ENCODE measurements around the gene CACNA1B. TPM values are rescaled to one million over a fixed set of nuclear protein-coding genes. Genes with fewer than 3 reads are reported as not detected.

CACNA1B gene
- total RNA-seq, 2 donors from 2014 or later = 0.02 to 0.07 TPM

GRCh38 chr9:138049085-138049778, 171.7 kb downstream of the CACNA1B start:
- Mint-ChIP-seq H3K36me3 (ENCODE audit: insufficient read depth in 2 of 2) (no peaks in the 10 kb centered on the region), H3K4me3 (no peak overlapping the region), H3K27ac (no peak overlapping the region), H3K4me1 (ENCODE audit: low read depth) (no peaks in the 10 kb centered on the region), H3K9me3 (no peaks in the 10 kb centered on the region), H3K27me3 (ENCODE audit: low read depth) (peaks cover 7% of the 10 kb centered on the region)
- DNase-seq = no peak
- ATAC-seq (replicated peaks in 1 of 2) = no peak

GRCh38 chr9:138049779-138050471, 172.3 kb downstream of the CACNA1B start:
- no peaks in the 10 kb centered on the region for H3K36me3 Mint-ChIP-seq (ENCODE audit: insufficient read depth in 2 of 2)
- no peak overlapping the region for H3K4me3 Mint-ChIP-seq
- DNase-seq (no peak), ATAC-seq (replicated peaks in 1 of 2) (no peak)
- H3K9me3 Mint-ChIP-seq = no peaks in the 10 kb centered on the region
- H3K27me3 Mint-ChIP-seq (ENCODE audit: low read depth) = peaks cover 7% of the 10 kb centered on the region
- H3K27ac Mint-ChIP-seq = no peak overlapping the region
- no peaks in the 10 kb centered on the region for H3K4me1 Mint-ChIP-seq (ENCODE audit: low read depth)

- DNase-seq = no peak
- no peaks in the 10 kb centered on the region for H3K36me3 Mint-ChIP-seq (ENCODE audit: insufficient read depth in 2 of 2)
- no peak for ATAC-seq (replicated peaks in 1 of 2)
- H3K9me3 Mint-ChIP-seq = no peaks in the 10 kb centered on the region
- H3K4me1 Mint-ChIP-seq (ENCODE audit: low read depth) = no peaks in the 10 kb centered on the region
- H3K4me3 Mint-ChIP-seq = no peak overlapping the region
- peaks cover 7% of the 10 kb centered on the region for H3K27me3 Mint-ChIP-seq (ENCODE audit: low read depth)
- H3K27ac Mint-ChIP-seq = no peak overlapping the region
Measured at GRCh38 chr9:138050472-138051330, 173.1 kb downstream of the CACNA1B start.

GRCh38 chr9:138051586-138052321, 174.2 kb downstream of the CACNA1B start:
- Mint-ChIP-seq H3K9me3 (no peaks in the 10 kb centered on the region), H3K27me3 (ENCODE audit: low read depth) (peaks cover 7% of the 10 kb centered on the region)

GRCh38 chr9:138052322-138052615, 174.7 kb downstream of the CACNA1B start:
- H3K9me3 Mint-ChIP-seq = no peaks in the 10 kb centered on the region
- ATAC-seq (replicated peaks in 1 of 2) (no peak), DNase-seq (no peak)
- H3K4me1 Mint-ChIP-seq (ENCODE audit: low read depth) = no peaks in the 10 kb centered on the region
- no peak overlapping the region for H3K4me3 Mint-ChIP-seq
- peaks cover 7% of the 10 kb centered on the region for H3K27me3 Mint-ChIP-seq (ENCODE audit: low read depth)
- H3K36me3 Mint-ChIP-seq (ENCODE audit: insufficient read depth in 2 of 2) = no peaks in the 10 kb centered on the region
- no peak overlapping the region for H3K27ac Mint-ChIP-seq

More at GRCh38 chr9:138051586-138052321, 174.2 kb downstream of the CACNA1B start:
- no peak for ATAC-seq (replicated peaks in 1 of 2)
- no peaks in the 10 kb centered on the region for H3K4me1 Mint-ChIP-seq (ENCODE audit: low read depth)
- no peak for DNase-seq
- no peaks in the 10 kb centered on the region for H3K36me3 Mint-ChIP-seq (ENCODE audit: insufficient read depth in 2 of 2)
- H3K4me3 Mint-ChIP-seq = no peak overlapping the region
- no peak overlapping the region for H3K27ac Mint-ChIP-seq

- DNase-seq (no peak), ATAC-seq (replicated peaks in 1 of 2) (no peak)
- no peaks in the 10 kb centered on the region for H3K4me1 Mint-ChIP-seq (ENCODE audit: low read depth)
- no peaks in the 10 kb centered on the region for H3K9me3 Mint-ChIP-seq
- H3K27me3 Mint-ChIP-seq (ENCODE audit: low read depth) = peaks cover 7% of the 10 kb centered on the region
- H3K27ac Mint-ChIP-seq = no peak overlapping the region
- no peaks in the 10 kb centered on the region for H3K36me3 Mint-ChIP-seq (ENCODE audit: insufficient read depth in 2 of 2)
- H3K4me3 Mint-ChIP-seq = no peak overlapping the region
Measured at GRCh38 chr9:138052635-138053320, 175.2 kb downstream of the CACNA1B start.

- no peaks in the 10 kb centered on the region for H3K4me1 Mint-ChIP-seq (ENCODE audit: low read depth)
- no peaks in the 10 kb centered on the region for H3K9me3 Mint-ChIP-seq
- no peaks in the 10 kb centered on the region for H3K36me3 Mint-ChIP-seq (ENCODE audit: insufficient read depth in 2 of 2)
- H3K4me3 Mint-ChIP-seq = no peak overlapping the region
- peaks cover 7% of the 10 kb centered on the region for H3K27me3 Mint-ChIP-seq (ENCODE audit: low read depth)
- H3K27ac Mint-ChIP-seq = no peak overlapping the region
- DNase-seq (no peak), ATAC-seq (replicated peaks in 1 of 2) (no peak)
Measured at GRCh38 chr9:138053321-138053868, 175.8 kb downstream of the CACNA1B start.

GRCh38 chr9:138053996-138054752, 176.6 kb downstream of the CACNA1B start:
- Mint-ChIP-seq H3K4me1 (ENCODE audit: low read depth) (no peaks in the 10 kb centered on the region), H3K27me3 (ENCODE audit: low read depth) (peaks cover 7% of the 10 kb centered on the region), H3K27ac (no peak overlapping the region), H3K36me3 (ENCODE audit: insufficient read depth in 2 of 2) (no peaks in the 10 kb centered on the region), H3K4me3 (no peak overlapping the region), H3K9me3 (no peaks in the 10 kb centered on the region)
- no peak for DNase-seq
- ATAC-seq (replicated peaks in 1 of 2) = no peak

- DNase-seq (no peak), ATAC-seq (replicated peaks in 1 of 2) (no peak)
- Mint-ChIP-seq H3K9me3 (no peaks in the 10 kb centered on the region), H3K36me3 (ENCODE audit: insufficient read depth in 2 of 2) (no peaks in the 10 kb centered on the region), H3K27me3 (ENCODE audit: low read depth) (no peaks in the 10 kb centered on the region), H3K4me3 (no peak overlapping the region), H3K4me1 (ENCODE audit: low read depth) (no peaks in the 10 kb centered on the region), H3K27ac (no peak overlapping the region)
Measured at GRCh38 chr9:138057726-138058125, 180.1 kb downstream of the CACNA1B start.

GRCh38 chr9:138058181-138058580, 180.6 kb downstream of the CACNA1B start:
- H3K4me3 Mint-ChIP-seq = no peak overlapping the region
- no peak overlapping the region for H3K27ac Mint-ChIP-seq

GRCh38 chr9:138059196-138059595, 181.6 kb downstream of the CACNA1B start:
- H3K4me1 Mint-ChIP-seq (ENCODE audit: low read depth) = no peaks in the 10 kb centered on the region
- ATAC-seq (replicated peaks in 1 of 2) (no peak), DNase-seq (no peak)
- H3K27me3 Mint-ChIP-seq (ENCODE audit: low read depth) = no peaks in the 10 kb centered on the region
- no peak overlapping the region for H3K4me3 Mint-ChIP-seq
- no peak overlapping the region for H3K27ac Mint-ChIP-seq
- no peaks in the 10 kb centered on the region for H3K9me3 Mint-ChIP-seq
- no peaks in the 10 kb centered on the region for H3K36me3 Mint-ChIP-seq (ENCODE audit: insufficient read depth in 2 of 2)

More at GRCh38 chr9:138058181-138058580, 180.6 kb downstream of the CACNA1B start:
- no peaks in the 10 kb centered on the region for H3K27me3 Mint-ChIP-seq (ENCODE audit: low read depth)
- H3K4me1 Mint-ChIP-seq (ENCODE audit: low read depth) = no peaks in the 10 kb centered on the region
- no peak for ATAC-seq (replicated peaks in 1 of 2)
- H3K9me3 Mint-ChIP-seq = no peaks in the 10 kb centered on the region
- no peaks in the 10 kb centered on the region for H3K36me3 Mint-ChIP-seq (ENCODE audit: insufficient read depth in 2 of 2)
- DNase-seq = no peak

- Mint-ChIP-seq H3K4me3 (no peak overlapping the region), H3K27ac (no peak overlapping the region), H3K36me3 (ENCODE audit: insufficient read depth in 2 of 2) (no peaks in the 10 kb centered on the region), H3K9me3 (no peaks in the 10 kb centered on the region), H3K27me3 (ENCODE audit: low read depth) (peaks cover 4% of the 10 kb centered on the region), H3K4me1 (ENCODE audit: low read depth) (no peaks in the 10 kb centered on the region)
- DNase-seq (no peak), ATAC-seq (replicated peaks in 1 of 2) (no peak)
Measured at GRCh38 chr9:138060365-138060764, 182.8 kb downstream of the CACNA1B start.

All from activated T-cell treated with anti-CD3 and anti-CD28 coated beads, Interleukin-2, amount 50 U/mL, for 72 hours (primary cell).